Fibroblast of the aortic adventitia (primary cell): ENCODE data around the gene ALG14. TPM values are rescaled to one million over a fixed set of nuclear protein-coding genes. Genes with fewer than 3 reads are reported as not detected.
"Not testable (repeated sequence)": the region's sequence is repeated elsewhere in the genome, so short reads cannot be mapped to it uniquely, and the experiment has no call there.

Experiments used
- DNase-seq: peaks from one replicate; pipeline ENCODE4 v3.0.0-alpha.2; 2010; ENCODE audit warnings: low read depth
- H3K4me3 ChIP-seq: 2 replicates; pipeline ENCODE4 v1.5.1; 2011; ENCODE audit warnings: low read depth, mild to moderate bottlenecking, control low read depth, low read length, moderate library complexity
- total RNA-seq: library from RNA; depleted of rRNA; stranded (reverse); fragments of >200 nt; gene quantifications from 2 replicates; pipeline ENCODE4 v1.2.3, GENCODE V29; 2012; ENCODE audit warnings: low replicate concordance
- TF ChIP-seq, protein P1 (sequence below): IDR thresholded peaks from 2 replicates; pipeline ENCODE4 v1.5.1; 2011; ENCODE audit warnings: mild to moderate bottlenecking, low read length, control low read depth, inconsistent platforms; ENCODE audit not compliant: insufficient read depth

ALG14 gene
- total RNA-seq, 1 donor, result 2.4 TPM

- no peak for DNase-seq
- TF ChIP-seq, protein P1, sequence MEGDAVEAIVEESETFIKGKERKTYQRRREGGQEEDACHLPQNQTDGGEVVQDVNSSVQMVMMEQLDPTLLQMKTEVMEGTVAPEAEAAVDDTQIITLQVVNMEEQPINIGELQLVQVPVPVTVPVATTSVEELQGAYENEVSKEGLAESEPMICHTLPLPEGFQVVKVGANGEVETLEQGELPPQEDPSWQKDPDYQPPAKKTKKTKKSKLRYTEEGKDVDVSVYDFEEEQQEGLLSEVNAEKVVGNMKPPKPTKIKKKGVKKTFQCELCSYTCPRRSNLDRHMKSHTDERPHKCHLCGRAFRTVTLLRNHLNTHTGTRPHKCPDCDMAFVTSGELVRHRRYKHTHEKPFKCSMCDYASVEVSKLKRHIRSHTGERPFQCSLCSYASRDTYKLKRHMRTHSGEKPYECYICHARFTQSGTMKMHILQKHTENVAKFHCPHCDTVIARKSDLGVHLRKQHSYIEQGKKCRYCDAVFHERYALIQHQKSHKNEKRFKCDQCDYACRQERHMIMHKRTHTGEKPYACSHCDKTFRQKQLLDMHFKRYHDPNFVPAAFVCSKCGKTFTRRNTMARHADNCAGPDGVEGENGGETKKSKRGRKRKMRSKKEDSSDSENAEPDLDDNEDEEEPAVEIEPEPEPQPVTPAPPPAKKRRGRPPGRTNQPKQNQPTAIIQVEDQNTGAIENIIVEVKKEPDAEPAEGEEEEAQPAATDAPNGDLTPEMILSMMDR, result no peak
- H3K4me3 ChIP-seq, result no peak overlapping the region
Measured at GRCh38 chr1:95002540-95003432, 70.0 kb downstream of the ALG14 start.

GRCh38 chr1:95002164-95002539 is 70.6 kb downstream of the ALG14 start:
- H3K4me3 ChIP-seq, result no peak overlapping the region
- no peak for DNase-seq
- TF ChIP-seq, protein P1, result no peak

GRCh38 chr1:94999456-95000131 is 73.2 kb downstream of the ALG14 start:
- H3K4me3 ChIP-seq, result no peak overlapping the region
- DNase-seq, result no peak
- TF ChIP-seq, protein P1, result no peak

GRCh38 chr1:94998748-94999147 is 74.0 kb downstream of the ALG14 start:
- TF ChIP-seq, protein P1, result no peak

DNA sequence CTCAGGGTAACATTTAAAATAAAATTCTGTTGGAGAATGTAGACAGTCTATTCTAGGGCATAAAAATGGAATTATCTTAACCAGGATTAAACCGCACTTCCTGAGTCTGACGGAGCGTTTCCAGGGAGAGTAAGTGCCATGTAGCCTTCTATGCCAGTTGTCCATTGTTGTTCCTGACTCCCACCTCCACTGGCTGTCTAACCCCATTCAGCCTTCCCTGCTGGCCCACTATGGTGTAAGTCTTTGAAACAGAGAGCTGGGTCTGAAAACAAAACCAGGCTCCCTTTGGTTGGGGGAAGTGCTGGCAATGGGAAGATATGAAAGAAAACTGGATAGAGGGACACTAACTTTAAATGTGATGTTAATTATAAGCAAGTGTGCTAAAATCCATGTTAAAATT is 74.6 kb downstream of the ALG14 start:
- DNase-seq, result no peak
- TF ChIP-seq, protein P1, result no peak
- no peak overlapping the region for H3K4me3 ChIP-seq

More at GRCh38 chr1:94998748-94999147, 74.0 kb downstream of the ALG14 start:
- no peak for DNase-seq
- H3K4me3 ChIP-seq, result no peak overlapping the region

DNA sequence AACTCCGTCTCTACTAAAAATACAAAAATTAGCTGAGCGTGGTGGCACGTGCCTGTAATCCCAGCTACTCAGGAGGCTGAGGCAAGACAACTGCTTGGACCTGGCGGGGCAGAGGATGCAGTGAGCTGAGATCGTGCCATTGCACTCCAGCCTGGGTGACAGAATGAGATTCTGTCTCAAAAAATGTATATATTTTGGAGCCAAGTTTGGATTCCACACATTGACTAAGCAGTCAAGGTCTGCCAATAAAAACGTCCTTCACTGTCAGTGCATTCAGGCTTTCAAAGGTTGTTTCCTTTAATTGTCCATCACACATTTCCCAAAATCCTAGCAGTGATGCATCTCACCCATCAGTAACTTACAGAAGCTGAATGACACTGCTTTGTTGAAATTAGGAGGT is 77.2 kb downstream of the ALG14 start:
- H3K4me3 ChIP-seq, result not testable (repeated sequence)

GRCh38 chr1:94994805-94995204 is 77.9 kb downstream of the ALG14 start:
- DNase-seq, result no peak
- TF ChIP-seq, protein P1, result no peak
- H3K4me3 ChIP-seq, result no peak overlapping the region

More for the DNA sequence above, 77.2 kb downstream of the ALG14 start:
- not testable (repeated sequence) for DNase-seq
